LNCaP clone FGC (cell line): ENCODE data around the gene SCGB1D4.
"Not testable (repeated sequence)": the region's sequence is repeated elsewhere in the genome, so short reads cannot be mapped to it uniquely, and the experiment has no call there.

Experiments
- DNase-seq: peaks from one replicate; pipeline ENCODE4 v3.0.0-alpha.2; 2011; ENCODE audit warnings: low read depth
- H3K4me3 ChIP-seq: 2 replicates; pipeline ENCODE4 v1.5.1; 2011; ENCODE audit warnings: mild to moderate bottlenecking, low read depth, low read length, control low read depth
- TF ChIP-seq, protein P1 (sequence below): IDR thresholded peaks from 2 replicates; pipeline ENCODE4 v1.5.1; 2012; ENCODE audit warnings: mild to moderate bottlenecking; ENCODE audit not compliant: control insufficient read depth, insufficient read depth; ENCODE audit errors: extremely low read depth

The SCGB1D4 gene

DNA sequence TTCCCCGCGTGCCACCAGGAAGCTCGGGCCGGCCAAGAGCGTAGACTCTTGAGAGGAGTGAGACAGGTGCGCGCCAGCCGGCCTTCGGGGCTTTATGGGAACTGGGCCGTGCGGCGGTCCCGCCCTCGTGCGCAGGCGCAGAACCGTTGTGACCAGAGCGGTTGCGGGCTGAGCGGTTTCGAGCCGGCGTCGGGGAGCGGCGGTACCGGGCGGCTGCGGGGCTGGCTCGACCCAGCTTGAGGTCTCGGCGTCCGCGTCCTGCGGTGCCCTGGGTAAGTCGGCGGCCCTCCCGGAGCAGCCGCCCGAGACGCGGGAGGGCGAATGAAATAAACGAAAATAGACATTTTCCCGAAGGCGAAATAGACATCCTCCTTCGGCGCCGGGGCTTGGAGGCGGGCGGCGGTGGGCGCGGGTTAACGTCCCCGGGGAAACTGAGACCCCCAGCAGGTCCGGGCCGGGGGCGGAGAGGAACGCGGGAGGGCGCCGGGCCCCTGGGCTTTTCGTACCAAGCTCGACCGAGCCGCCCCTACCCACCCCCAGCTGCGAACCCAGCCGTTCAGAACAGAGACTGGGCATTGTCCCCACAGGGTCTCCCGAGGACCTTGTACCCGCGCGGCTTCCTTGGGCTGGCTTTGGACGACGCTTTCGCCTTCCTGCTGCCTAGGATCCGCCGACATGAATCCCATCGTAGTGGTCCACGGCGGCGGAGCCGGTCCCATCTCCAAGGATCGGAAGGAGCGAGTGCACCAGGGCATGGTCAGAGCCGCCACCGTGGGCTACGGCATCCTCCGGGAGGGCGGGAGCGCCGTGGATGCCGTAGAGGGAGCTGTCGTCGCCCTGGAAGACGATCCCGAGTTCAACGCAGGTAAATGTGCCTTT is 38.7 kb upstream of the SCGB1D4 start, which contains the start of gene ASRGL1:
TSS of gene ASRGL1 (plus strand) at position 146 of the 879 bp plus-strand sequence. CDS start at position 676, 530 bp downstream.
- TF ChIP-seq, protein P1, sequence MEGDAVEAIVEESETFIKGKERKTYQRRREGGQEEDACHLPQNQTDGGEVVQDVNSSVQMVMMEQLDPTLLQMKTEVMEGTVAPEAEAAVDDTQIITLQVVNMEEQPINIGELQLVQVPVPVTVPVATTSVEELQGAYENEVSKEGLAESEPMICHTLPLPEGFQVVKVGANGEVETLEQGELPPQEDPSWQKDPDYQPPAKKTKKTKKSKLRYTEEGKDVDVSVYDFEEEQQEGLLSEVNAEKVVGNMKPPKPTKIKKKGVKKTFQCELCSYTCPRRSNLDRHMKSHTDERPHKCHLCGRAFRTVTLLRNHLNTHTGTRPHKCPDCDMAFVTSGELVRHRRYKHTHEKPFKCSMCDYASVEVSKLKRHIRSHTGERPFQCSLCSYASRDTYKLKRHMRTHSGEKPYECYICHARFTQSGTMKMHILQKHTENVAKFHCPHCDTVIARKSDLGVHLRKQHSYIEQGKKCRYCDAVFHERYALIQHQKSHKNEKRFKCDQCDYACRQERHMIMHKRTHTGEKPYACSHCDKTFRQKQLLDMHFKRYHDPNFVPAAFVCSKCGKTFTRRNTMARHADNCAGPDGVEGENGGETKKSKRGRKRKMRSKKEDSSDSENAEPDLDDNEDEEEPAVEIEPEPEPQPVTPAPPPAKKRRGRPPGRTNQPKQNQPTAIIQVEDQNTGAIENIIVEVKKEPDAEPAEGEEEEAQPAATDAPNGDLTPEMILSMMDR, result no peak
- DNase-seq, result no peak
- peak within 1 kb of the TSS; percentile 54 for H3K4me3 ChIP-seq

DNA sequence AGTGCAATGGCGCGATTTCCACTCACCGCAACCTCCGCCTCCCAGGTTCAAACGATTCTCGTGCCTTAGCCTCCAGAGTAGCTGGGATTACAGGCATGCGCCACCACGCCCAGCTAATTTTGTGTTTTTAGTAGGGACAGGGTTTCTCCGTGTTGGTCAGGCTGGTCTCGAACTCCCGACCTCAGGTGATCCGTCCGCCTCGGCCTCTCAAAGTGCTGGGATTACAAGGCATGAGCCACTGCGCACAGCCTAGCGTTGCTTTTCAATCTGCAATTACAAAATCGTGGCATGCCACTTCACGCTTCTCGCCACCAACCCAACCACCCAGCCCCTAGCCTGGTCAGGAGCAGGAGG is 38.1 kb upstream of the SCGB1D4 start:
- H3K4me3 ChIP-seq, DNase-seq: not testable (repeated sequence)

GRCh38 chr11:62333768-62334167 is 34.9 kb upstream of the SCGB1D4 start:
- DNase-seq, result no peak
- TF ChIP-seq, protein P1, result no peak
- no peak overlapping the region for H3K4me3 ChIP-seq

DNA sequence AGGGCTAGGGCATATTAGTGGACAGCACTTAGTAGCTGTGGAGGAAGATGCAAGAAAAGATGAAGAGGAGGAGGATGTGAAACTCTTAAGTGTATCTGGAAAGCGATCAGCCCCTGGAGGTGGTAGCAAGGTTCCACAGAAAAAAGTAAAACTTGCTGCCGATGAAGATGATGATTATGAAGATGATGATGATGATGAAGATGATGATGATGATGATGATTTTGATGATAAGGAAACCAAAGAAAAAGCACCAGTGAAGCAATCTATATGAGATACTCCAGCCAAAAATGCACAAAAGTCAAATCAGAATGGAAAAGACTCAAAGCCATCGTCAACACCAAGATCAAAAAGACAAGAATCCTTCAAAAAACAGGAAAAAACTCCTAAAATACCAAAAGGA is 32.4 kb upstream of the SCGB1D4 start:
- not testable (repeated sequence) for DNase-seq, H3K4me3 ChIP-seq

DNA sequence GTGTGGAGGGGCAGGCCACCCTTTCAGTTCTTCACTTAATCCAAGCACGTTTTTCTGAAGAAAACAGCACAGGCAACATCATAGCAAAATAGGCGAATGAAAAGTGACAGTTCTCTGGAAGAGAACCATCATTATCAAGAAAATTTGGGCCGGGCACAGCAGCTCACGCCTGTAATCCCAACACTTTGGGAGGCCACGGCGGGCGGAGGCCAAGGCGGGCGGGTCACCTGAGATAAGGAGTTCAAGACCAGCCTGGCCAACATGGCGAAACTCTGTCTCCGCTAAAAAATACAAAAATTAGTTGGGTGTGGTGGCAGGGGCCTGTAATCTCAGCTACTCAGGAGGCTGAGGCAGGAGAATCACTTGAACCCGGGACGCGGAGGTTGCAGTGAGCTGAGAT is 28.7 kb upstream of the SCGB1D4 start:
- H3K4me3 ChIP-seq, DNase-seq: not testable (repeated sequence)

DNA sequence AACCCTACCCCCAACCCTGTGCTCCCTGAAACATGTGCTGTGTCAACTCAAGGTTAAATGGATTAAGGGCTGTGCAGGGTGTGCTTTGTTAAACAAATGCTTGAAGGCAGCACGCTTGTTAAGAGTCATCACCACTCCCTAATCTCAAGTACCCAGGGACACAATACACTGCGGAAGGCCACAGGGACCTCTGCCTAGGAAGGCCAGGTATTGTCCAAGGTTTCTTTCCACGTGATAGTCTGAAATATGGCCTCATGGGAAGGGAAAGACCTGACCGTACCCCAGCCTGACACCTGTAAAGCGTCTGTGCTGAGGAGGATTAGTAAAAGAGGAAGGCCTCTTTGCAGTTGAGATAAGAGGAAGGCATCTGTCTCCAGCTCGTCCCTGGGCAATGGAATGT is 27.8 kb upstream of the SCGB1D4 start:
- not testable (repeated sequence) for DNase-seq, H3K4me3 ChIP-seq

DNA sequence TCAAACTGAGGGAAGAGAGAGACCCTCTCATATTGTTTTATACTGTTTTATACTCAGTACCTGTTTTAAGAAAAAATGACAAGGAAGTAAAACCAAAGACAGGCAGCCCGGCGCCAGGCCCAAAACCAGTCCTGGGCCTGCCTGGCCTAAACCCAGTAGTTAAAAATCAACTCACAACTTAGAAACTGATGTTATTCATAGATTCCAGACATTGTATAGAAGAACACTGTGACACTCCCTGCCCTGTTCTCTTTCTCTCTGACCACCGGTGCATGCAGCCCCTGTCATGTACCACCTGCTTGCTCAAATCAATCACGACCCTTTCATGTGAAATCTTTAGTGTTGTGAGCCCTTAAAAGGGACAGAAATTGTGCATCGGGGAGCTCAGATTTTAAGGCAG is 26.9 kb upstream of the SCGB1D4 start:
- DNase-seq, H3K4me3 ChIP-seq: not testable (repeated sequence)

GRCh38 chr11:62324731-62325556 is 26.1 kb upstream of the SCGB1D4 start:
- TF ChIP-seq, protein P1, result peak; percentile 80
- no peak overlapping the region for H3K4me3 ChIP-seq
- DNase-seq, result peak; percentile 79

- TF ChIP-seq, protein P1, result no peak
- H3K4me3 ChIP-seq, result no peak overlapping the region
- DNase-seq, result no peak
Measured at GRCh38 chr11:62322524-62322923, 23.6 kb upstream of the SCGB1D4 start.
